COLO668 (cell line): Measurements from ENCODE around the gene PGGT1B.
"Not testable (repeated sequence)": the region's sequence is repeated elsewhere in the genome, so short reads cannot be mapped to it uniquely, and the experiment has no call there.

Experiments
- DNase-seq: peaks from one replicate; lab custom pipeline; 2025; ENCODE audit not compliant: unreplicated experiment; lab: John Stamatoyannopoulos, UW

Gene PGGT1B

DNA sequence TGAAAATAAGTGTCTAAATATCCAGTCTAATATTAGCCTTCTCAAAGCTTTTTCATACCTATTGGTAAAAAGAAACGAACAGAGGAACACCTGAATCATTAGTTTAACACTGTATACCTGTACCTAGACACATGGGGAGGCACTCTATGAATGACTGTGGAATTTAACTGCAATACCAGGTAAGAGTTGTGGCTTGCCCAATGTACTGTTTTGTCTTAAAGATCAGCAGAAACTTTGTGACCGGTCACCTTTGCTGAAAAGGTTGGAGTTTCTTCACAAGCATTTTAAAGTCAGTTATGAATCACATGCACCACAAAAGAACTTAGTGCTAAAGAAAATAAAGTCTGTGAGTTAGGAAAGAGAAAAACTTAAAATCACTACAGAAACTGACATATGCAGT, 2.4 kb downstream of the PGGT1B start:
- DNase-seq = no peak

DNA sequence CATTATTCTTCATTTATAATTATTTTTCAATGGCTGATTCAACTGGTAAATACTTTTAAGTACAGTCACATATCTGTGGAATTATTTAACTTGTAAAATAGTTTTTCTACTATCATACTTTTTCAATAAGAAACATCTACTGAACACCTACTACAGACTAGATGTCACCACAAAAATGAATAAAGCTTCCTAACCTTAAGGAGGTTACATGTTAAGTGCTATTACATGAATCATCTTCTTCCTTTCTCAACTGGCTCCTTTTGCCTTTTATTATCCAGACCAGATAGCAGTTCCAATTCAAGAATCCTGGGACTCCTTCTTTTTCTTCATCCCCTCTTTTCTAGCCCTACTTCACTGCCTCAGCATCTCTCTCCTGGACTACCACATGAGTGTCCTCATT, 4.7 kb downstream of the PGGT1B start:
- DNase-seq = no peak

DNA sequence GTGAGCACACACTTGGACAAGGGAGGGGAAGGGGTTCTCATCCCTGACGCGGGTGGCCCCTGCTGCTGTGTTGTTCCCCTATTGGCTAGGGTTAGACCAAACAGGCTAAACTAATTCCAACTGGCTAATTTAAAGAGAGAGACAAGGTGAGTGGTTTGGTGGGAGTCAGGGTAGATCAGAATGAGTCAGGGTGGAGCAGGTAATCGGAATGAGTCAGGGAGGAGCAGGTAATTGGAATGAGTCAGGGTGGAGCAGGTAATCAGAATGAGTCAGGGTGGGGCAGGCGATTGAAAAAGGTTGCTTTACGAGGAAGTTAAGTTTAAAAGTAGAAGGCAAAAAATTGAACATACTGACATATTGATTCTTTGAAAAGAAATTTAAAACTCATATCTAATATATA, 13.3 kb downstream of the PGGT1B start:
- not testable (repeated sequence) for DNase-seq

DNA sequence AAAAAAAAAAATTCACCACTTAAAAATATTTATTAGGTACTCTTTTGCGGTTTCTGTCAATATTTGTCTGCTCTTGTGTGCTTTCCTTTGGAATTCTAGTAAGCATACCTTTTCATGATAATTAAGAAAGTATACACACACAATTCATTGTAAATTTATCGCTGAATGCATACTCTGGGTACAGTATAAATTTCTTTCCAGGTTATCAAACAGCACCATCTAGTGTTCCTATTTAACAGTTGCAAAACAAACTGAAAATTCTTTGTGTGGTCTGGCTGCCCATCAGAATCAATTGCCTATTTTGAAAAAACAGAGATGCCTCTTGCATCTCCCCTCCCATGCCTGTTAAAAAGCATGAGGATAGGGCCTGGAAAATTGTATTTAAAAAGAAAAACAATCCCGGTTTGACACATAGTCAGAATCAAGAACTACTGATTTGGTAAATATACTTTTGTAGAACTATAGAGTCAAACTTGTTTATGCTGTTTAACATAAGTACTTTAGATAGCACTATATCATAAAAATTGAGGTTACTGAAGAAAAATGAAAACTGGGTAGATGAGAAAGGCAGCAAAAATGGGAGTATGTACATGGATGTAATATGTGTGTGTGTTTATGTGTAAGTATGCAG, 16.2 kb downstream of the PGGT1B start:
- DNase-seq = no peak

DNA sequence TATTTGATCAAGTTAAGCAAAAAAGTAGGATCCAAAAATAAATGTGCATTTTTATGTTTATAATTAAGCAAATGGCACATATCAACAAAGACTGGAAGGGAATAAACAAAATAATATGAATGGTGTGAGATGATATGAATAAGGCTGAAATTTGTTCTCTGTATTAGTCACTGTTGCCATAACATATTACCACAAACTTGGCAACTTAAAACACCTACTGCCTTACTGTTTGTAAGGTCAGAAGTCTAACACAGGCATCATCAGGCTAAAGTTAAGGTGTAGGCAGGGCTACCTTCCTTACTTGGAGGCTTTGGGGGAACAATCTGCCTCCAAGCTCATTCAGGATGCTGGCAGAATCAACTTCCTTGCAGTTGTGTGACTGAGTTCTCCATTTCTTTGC, 19.3 kb downstream of the PGGT1B start:
- no peak for DNase-seq

DNA sequence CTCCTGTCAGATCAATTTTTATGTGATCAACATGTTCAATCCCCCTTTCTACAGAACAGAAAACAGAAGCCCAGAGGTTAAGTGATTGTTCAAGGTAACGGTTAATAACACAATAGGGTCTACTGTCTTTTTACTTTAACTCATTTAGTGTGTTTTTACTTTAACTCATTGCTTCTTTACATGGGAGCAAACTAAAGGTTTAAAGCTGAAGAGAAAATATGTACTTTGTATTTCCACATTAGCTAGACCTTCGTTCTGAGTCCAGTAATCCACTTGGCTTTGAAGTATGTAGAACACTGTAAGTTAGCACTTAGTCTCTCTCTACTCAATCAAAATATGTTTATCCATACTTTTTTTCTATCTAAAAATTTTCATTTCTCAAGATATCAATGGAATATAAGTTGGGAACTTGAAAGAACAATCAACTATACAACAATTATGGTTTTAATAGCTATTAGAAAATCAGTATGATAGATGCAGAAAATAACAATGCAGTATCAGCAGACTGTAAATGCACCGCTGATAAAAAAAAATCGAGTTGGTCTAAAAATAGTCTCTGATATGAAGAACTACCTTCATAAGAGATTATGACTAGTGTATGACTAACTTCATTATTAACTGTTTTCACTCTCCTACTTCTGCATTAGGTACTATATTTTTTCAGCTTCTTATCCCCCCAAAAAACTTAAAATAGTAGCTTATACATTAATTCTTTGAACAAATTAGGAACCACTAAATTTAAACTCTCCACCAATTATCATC, 20.6 kb downstream of the PGGT1B start:
- DNase-seq = no peak

DNA sequence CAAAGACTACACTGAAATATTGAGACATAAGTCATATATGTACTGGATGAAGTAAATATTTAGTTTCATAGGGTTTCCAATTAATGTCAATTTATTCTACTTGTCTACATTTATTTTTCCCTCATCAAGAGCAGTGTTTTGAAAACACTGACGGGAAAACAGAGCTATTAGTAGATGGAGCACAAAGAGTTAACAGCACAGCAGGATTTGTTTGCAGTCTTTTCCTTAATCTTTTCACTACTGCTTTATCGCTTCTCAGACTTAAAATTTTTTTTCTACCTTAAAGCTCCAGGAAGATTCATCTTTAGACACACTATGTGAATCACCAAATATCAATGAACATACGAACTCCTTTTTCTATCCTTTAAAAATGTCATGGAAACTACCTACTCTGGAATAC, 25.6 kb downstream of the PGGT1B start:
- DNase-seq = no peak

DNA sequence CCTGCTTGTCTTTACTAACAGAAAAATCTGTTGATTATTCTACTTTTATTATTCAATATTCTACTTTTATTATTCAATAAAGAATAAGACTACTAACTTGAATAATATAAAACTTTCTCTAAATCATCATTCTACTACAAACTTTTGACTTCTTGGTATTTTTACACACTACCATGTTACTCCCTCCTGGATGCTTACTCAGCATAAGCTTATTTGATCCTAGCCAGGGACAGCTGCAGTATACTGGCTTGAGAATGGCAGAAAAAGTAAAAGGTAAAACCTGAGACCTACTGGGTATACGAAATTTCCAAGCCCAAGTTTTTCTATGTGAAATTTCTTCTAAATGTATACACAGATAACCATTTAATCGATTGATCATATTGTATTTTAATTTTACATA, 26.1 kb downstream of the PGGT1B start:
- DNase-seq = no peak

DNA sequence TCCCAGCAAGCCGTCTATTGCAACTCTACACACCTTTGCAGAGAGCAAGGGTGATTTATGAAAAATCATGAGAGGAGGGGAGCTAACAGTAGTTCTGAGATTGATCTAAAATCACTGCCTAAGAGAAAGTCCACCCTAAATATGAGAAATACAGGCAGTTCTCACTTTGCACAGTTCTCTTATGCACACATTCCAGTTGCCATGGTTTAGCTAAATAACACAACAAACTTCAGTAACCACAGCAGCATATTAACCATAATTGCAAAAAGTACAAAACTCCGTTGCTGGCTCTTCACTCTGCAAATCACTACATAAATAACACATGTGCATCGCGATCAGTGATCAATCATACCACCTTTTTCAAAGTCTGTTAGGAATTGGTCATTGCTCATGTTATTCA, 31.1 kb downstream of the PGGT1B start:
- no peak for DNase-seq

DNA sequence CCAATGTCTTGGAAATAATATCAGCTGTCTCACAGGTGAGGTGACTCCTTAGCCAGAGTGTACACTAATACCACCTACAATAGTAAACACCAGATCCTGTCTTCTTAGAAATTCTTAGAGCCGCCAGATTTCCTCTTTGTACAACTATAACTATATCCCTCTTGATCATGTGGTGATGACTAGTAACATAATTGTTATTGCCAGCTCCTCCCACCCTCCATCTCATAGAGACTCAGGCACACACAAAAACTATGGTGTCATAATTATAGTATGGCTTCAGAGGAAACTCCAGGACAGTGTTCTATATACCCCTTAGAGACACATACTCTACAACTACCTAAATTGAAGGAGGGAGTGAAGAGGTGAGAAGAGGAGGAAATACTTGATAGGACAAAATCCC, 33.1 kb downstream of the PGGT1B start:
- DNase-seq = no peak

DNA sequence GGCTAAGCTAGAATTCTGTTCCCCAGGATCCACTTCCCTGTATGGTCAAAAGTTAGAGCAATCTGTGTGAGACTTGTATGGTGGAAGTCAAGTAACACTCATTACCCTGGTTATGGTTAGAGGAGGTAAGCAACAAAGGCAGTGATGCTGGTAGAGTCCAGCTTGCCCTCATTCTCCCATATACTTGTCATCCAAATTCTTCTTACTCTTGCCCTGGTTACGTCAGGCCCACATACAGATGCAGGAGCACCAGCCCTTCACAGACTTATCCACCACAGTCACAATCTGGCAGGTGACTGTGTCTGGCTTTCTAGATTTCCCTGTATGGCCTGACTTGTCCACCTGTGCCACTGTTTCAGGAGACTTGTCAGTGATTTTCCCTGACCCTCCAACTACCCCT, 35.4 kb downstream of the PGGT1B start:
- DNase-seq = no peak

DNA sequence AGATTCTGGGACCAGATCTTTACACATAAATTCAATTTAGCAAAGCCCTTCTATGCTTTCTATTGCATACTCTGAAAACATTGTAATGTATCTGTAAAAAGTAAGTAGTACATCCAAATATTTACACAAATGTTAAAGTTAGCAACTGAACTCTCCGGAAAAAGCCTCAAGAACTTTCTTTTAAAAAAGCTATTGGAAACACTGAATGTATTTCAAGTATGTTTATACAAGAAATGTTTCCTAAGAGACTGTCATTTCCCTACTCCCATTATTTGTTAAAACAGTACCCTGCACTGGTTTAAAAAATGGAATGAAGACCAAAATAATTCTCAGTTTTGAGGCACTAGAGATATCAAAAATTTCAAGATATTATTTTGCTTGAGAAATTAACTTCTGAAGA, 48.1 kb downstream of the PGGT1B start:
- DNase-seq = no peak

DNA sequence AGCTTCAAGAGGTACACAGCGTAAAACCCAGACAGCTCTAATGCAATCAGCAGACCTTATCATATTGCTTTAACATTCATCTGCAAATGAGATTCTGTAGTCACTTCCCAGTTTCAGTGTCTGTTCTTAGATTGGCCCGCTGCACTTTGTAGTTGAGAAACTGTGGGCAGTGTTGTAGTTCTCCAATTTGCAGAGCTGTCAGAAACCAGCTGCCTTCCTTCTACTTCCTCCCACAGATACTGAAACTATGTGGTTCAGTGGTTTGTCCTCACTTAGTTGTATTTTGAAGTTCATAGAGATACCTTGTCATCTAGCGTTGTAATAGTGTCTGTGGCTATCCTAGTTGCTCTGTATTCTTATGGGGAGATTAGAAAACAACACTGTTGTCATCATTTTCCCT, 53.4 kb downstream of the PGGT1B start:
- DNase-seq = no peak

DNA sequence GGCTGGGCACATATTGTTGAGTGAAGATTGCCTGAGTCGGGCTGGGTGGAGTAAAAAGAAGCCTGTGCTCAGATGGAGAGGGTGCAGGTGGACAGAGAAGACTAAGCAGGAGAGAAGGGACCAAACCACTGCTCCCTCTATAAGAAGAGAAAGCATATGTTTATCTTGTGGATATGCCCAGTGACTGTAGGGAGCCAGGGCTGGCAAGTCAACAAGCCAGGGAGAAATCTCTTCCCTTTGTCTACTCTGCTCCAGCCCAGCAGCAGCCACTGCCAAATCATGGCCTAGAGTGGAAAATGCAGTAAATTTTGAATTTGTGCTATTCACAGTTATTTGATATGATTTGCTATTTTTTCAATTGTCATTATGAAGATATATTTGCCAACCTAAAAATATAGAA, 59.7 kb downstream of the PGGT1B start:
- DNase-seq = no peak

DNA sequence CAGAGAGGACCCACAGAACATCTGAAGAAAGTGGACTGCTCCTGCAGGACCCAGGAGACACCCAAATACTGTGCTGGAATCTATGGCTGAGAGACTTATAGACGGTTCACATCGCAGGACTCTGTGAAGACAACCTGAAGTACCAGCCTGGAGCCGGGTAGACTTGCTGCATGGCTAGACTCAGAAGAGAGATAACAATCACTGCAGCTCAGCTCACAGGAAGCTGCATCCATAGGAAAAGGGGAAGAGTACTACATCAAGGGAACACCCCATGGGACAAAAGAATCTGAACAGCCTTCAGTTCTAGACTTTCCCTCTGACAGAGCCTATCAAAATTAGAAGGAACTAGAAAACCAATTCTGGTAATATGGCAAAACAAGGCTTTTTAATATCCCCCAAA, 66.5 kb downstream of the PGGT1B start:
- DNase-seq = no peak

DNA sequence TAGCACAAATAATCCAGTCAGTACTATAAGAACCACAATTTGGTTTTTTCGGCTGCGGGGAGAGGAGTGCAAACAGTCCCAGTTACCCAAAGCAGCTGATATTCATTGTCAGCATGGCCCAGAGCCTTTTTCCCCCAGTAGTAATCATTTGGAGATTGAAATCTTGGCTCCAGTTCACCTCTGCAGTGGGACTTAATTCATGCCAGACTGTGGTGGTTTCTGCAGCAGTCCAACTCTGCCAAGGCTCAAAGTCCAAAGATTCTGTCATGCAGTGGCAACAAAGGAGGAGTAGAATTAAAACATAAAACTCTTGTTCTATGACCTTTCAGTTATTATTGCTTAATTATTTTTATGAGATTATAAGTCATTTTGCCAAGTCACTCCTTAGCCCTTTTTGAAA, 68.0 kb downstream of the PGGT1B start:
- no peak for DNase-seq

DNA sequence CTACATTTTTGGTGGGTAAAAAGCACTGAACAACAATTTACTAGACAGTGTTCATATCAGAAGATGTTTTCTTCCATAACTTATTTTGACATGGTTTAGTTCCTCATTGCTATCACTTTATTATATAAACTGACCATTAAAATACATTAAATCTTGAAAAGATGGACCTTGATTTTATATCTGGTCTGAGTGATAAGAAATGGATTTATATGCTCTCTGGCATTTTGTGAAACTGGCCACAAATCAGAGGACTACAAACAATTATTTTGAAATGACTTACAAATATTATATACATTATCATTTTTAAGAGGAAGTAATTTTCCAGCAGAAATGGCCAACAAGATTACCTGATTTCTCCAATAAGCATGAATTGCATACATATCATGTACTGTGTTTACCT, 69.4 kb downstream of the PGGT1B start:
- DNase-seq = no peak

DNA sequence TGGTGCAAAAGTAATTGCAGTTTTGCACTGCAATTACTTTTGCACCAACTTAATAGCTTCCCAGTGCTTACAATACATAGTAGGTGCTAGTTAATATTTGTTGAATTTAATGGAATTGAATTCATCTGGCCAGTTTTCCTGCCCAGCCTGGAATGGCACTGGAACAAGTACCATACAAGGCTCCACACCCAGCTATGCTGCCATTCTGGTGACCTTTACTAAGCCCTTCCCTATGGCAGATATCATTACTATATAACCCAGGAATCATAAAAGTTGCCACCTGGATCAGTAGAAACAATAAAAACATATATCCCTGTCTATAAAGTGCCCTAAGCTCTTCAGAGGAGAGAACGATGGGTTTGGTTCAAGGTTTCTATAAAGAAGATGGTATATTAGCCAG, 70.6 kb downstream of the PGGT1B start:
- DNase-seq = no peak

DNA sequence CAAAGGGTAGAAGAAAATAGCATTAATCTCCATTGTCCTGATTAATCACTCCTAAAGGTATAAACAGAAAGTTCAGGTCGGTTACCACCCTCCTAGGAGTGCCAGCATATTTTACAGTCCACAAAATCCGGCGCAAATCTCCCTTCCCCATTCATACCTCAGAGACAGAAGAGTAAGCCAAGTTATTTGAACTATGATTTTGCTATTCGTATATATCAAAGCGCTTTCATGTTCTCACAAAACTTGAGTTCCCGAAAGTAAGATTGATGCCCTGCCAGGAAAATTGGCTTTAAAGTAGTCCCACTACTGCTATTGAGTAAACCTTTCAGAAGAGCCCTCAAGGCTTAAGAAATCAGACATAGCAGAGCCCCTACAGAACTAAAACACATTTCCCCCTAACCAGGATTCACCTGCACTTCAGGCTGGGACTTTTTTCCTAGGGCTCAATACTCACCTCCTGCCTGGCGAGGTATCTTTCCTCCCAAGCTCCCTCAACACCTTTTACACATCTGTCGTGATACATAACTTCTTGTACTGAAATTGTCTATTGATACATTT, 71.1 kb downstream of the PGGT1B start:
- DNase-seq = no peak

DNA sequence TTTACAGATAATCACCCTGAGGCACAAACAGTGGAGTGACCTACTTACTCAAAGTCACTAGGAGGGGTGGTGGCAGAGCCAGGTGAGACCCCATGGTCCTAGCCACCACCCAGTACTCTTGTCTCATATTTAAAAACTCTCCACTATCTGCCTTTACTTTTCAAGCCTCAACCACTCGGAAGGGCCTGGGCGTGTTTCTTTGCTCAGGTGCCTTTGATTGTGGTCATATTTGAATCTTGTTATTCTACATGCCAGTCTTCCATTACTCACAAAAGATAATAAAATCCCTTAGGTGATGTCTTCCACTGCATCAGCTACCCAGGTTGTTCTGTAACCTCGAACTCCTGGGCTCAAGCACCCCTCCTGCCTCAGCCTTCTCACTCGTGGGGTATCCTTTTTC, 72.3 kb downstream of the PGGT1B start:
- no peak for DNase-seq

DNA sequence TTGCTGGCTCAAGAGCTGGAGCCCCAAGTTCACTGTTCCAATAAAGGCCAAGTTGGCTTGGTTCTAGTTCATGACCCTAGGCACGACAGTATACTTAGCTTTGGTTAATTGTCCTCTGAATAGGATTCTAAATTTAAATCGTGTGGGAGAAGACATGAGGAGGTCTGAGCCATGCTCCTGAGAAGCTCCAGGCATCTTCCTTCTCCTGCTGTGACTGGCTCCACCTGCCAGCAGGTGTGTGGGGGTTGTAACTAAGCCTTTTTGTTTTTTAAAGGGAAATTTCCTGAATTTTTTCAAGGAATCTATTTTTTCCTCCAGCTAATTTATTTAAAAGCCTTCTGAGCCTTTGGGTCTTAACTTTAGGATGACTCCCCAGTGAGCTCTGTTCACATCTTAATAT, 72.8 kb downstream of the PGGT1B start:
- no peak for DNase-seq

DNA sequence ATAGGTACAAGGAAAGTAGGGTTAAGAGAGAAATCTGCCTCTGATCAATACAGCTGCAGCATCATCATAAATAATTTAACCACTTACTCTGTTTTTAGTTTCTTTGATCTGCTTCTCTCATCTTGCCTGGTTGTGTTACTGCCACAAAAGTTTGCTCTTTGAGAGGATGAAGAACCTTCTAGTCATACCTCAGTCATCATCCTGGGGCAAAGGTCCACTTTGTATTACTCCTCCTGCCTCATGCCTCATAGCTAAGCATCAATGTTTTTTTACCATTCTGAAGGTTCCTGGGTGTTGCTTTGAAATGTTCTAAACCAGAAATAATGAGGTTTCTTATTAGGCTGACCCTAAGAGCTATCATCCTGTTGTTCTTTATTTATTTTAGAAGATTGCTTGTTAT, 75.9 kb downstream of the PGGT1B start:
- no peak for DNase-seq

DNA sequence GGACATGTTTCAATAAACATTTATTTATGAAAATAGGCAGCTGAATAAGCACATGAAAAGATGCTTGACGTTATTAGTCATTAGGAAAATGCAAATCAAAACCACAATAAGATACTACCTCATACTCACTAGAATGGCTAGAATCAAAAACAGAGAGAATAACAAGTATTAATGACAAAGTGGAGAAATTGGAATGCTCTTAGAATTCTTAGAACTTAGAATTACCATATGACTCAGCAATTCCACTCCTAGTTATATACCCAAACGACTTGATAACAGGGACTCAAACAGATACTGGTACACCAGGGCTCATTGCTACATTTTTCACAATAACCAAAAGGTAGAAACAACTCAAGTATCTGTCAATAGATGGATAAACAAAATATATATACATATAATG, 77.9 kb downstream of the PGGT1B start:
- DNase-seq = no peak
